SK-N-MC (cell line): ENCODE results near the gene ZFP69B.

Experiments
- EZH2 ChIP-seq: fragments of 200-600 bp; sonication (generic); IDR thresholded peaks from one replicate; pipeline ENCODE4 v1.6.1; 2017; ENCODE audit warnings: antibody characterized with exemption
- POLR2AphosphoS5 ChIP-seq: IDR thresholded peaks from 2 replicates; pipeline ENCODE4 v1.6.1; 2012; ENCODE audit warnings: mild to moderate bottlenecking, low read depth, low read length, borderline replicate concordance

DNA sequence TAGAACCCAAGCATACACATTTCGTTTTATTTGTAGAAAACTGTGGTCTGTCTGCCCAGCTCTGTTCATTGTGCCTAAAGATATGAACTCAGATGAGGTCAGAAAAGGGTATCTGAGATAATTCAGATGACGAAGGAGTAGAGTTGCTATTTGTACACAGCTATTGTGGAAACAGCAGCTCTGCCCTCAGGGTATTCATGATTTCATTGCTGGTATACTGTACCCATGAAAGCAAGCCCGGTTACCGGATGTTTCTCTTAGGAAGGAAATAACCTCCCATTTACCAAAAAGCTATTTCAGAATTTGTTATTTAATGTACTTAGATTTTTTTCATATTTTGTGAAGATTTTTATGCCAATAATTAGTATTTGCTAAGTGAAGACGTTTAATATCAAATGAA lies 39.0 kb upstream of the ZFP69B start:
- TF ChIP-seq EZH2 (no peak), POLR2AphosphoS5 (no peak)
